ENCODE data around the gene PARD3. TPM values are rescaled to one million over a fixed set of nuclear protein-coding genes. Genes with fewer than 3 reads are reported as not detected.

Gene PARD3
- total RNA-seq, 1 donor from 2014 or later = 35.4 TPM

- Histone ChIP-seq H3K36me3 (ENCODE audit: insufficient read depth, low read length) (no peaks in the 10 kb centered on the region), H3K4me2 (ENCODE audit: low read length) (peak overlapping the region; percentile 55), H3K9me3 (ENCODE audit: insufficient read depth, low read depth, low read length) (no peaks in the 10 kb centered on the region), H3K79me2 (ENCODE audit: insufficient read depth, low read length) (peaks cover 6% of the 10 kb centered on the region), H3K27ac (ENCODE audit: low read depth, low read length) (no peak overlapping the region), H3K9ac (ENCODE audit: low read length) (peak overlapping the region; percentile 8), H2AFZ (ENCODE audit: low read depth, low read length) (no peak overlapping the region), H3K4me3 (ENCODE audit: insufficient read depth, low read depth, low read length) (no peak overlapping the region), H3K27me3 (ENCODE audit: insufficient read depth, low read length) (no peaks in the 10 kb centered on the region), H3K4me1 (ENCODE audit: insufficient read depth, low read length) (peaks cover 14% of the 10 kb centered on the region), H4K20me1 (ENCODE audit: insufficient read depth, low read length) (no peaks in the 10 kb centered on the region)
- Mint-ChIP-seq H3K4me1 (ENCODE audit: low read depth, unreplicated experiment) (peaks cover 10% of the 10 kb centered on the region), H3K9me3 (ENCODE audit: unreplicated experiment) (no peaks in the 10 kb centered on the region), H3K27ac (ENCODE audit: unreplicated experiment) (peak overlapping the region; percentile 60), H3K27me3 (ENCODE audit: low read depth, unreplicated experiment) (no peaks in the 10 kb centered on the region), H3K4me3 (ENCODE audit: unreplicated experiment) (peak overlapping the region; percentile 10), H3K36me3 (ENCODE audit: low read depth, unreplicated experiment) (no peaks in the 10 kb centered on the region)
- FAIRE-seq (no peak), DNase-seq (ENCODE audit: low read depth) (peak; percentile 74)
- TF ChIP-seq EZH2 (IDR thresholded peaks at IDR 0.05; ENCODE audit: insufficient read depth, low read length) (no peak), CTCF (IDR thresholded peaks at IDR 0.05; ENCODE audit: insufficient read depth, low read depth, low read length) (no peak)
These were observed 310.6 kb downstream of the PARD3 start for GRCh38 chr10:34504534-34504933.

- Mint-ChIP-seq H3K9me3 (ENCODE audit: unreplicated experiment) (no peaks in the 10 kb centered on the region), H3K27ac (ENCODE audit: unreplicated experiment) (no peak overlapping the region), H3K36me3 (ENCODE audit: low read depth, unreplicated experiment) (no peaks in the 10 kb centered on the region), H3K4me1 (ENCODE audit: low read depth, unreplicated experiment) (peaks cover 10% of the 10 kb centered on the region), H3K4me3 (ENCODE audit: unreplicated experiment) (no peak overlapping the region), H3K27me3 (ENCODE audit: low read depth, unreplicated experiment) (no peaks in the 10 kb centered on the region)
- peaks cover 4% of the 10 kb centered on the region for H3K79me2 ChIP-seq (ENCODE audit: insufficient read depth, low read length)
- H3K4me1 ChIP-seq (ENCODE audit: insufficient read depth, low read length) = peaks cover 14% of the 10 kb centered on the region
- H3K27ac ChIP-seq (ENCODE audit: low read depth, low read length) = no peak overlapping the region
- H3K4me3 ChIP-seq (ENCODE audit: insufficient read depth, low read depth, low read length) = no peak overlapping the region
- H3K36me3 ChIP-seq (ENCODE audit: insufficient read depth, low read length) = no peaks in the 10 kb centered on the region
- H3K4me2 ChIP-seq (ENCODE audit: low read length) = no peak overlapping the region
- FAIRE-seq = peak; percentile 9
- no peaks in the 10 kb centered on the region for H3K9me3 ChIP-seq (ENCODE audit: insufficient read depth, low read depth, low read length)
- H3K9ac ChIP-seq (ENCODE audit: low read length) = no peak overlapping the region
- TF ChIP-seq EZH2 (IDR thresholded peaks at IDR 0.05; ENCODE audit: insufficient read depth, low read length) (no peak), CTCF (IDR thresholded peaks at IDR 0.05; ENCODE audit: insufficient read depth, low read depth, low read length) (no peak)
- H3K27me3 ChIP-seq (ENCODE audit: insufficient read depth, low read length) = no peaks in the 10 kb centered on the region
- DNase-seq (ENCODE audit: low read depth) = no peak
- H2AFZ ChIP-seq (ENCODE audit: low read depth, low read length) = no peak overlapping the region
- no peaks in the 10 kb centered on the region for H4K20me1 ChIP-seq (ENCODE audit: insufficient read depth, low read length)
These were observed 311.4 kb downstream of the PARD3 start for GRCh38 chr10:34503704-34504103.

- H4K20me1 ChIP-seq (ENCODE audit: insufficient read depth, low read length) = no peaks in the 10 kb centered on the region
- peaks cover 7% of the 10 kb centered on the region for H3K4me1 ChIP-seq (ENCODE audit: insufficient read depth, low read length)
- no peaks in the 10 kb centered on the region for H3K36me3 ChIP-seq (ENCODE audit: insufficient read depth, low read length)
- DNase-seq (ENCODE audit: low read depth) = no peak
- no peaks in the 10 kb centered on the region for H3K27me3 ChIP-seq (ENCODE audit: insufficient read depth, low read length)
- H3K4me3 ChIP-seq (ENCODE audit: insufficient read depth, low read depth, low read length) = no peak overlapping the region
- H3K4me3 Mint-ChIP-seq (ENCODE audit: unreplicated experiment) = no peak overlapping the region
- H3K9me3 ChIP-seq (ENCODE audit: insufficient read depth, low read depth, low read length) = no peaks in the 10 kb centered on the region
- H3K9me3 Mint-ChIP-seq (ENCODE audit: unreplicated experiment) = no peaks in the 10 kb centered on the region
- no peaks in the 10 kb centered on the region for H3K36me3 Mint-ChIP-seq (ENCODE audit: low read depth, unreplicated experiment)
- FAIRE-seq = no peak
- peaks cover 9% of the 10 kb centered on the region for H3K4me1 Mint-ChIP-seq (ENCODE audit: low read depth, unreplicated experiment)
- H3K27ac Mint-ChIP-seq (ENCODE audit: unreplicated experiment) = no peak overlapping the region
- H3K27me3 Mint-ChIP-seq (ENCODE audit: low read depth, unreplicated experiment) = no peaks in the 10 kb centered on the region
- H3K9ac ChIP-seq (ENCODE audit: low read length) = no peak overlapping the region
- no peak overlapping the region for H3K4me2 ChIP-seq (ENCODE audit: low read length)
- peaks cover 2% of the 10 kb centered on the region for H3K79me2 ChIP-seq (ENCODE audit: insufficient read depth, low read length)
- no peak overlapping the region for H2AFZ ChIP-seq (ENCODE audit: low read depth, low read length)
- no peak overlapping the region for H3K27ac ChIP-seq (ENCODE audit: low read depth, low read length)
- TF ChIP-seq CTCF (IDR thresholded peaks at IDR 0.05; ENCODE audit: insufficient read depth, low read depth, low read length) (no peak), EZH2 (IDR thresholded peaks at IDR 0.05; ENCODE audit: insufficient read depth, low read length) (no peak)
These were observed 315.4 kb downstream of the PARD3 start for GRCh38 chr10:34499612-34500279.

Data from astrocyte (in vitro differentiated cells and primary cell).